Breast epithelium (tissue), 3 donors: Measurements from ENCODE around the gene VPS13D.

ENCODE experiments used
- CTCF ChIP-seq, 3 donors: fragments of 450-650 bp; IDR thresholded peaks; one replicate each; pipeline ENCODE4 v1.5.1; 2016 to 2017; ENCODE audit warnings: antibody characterized with exemption in 3 of 3, mild to moderate bottlenecking in 3 of 3, moderate library complexity in 3 of 3
- POLR2A ChIP-seq: fragments of 450-650 bp; IDR thresholded peaks from one replicate; pipeline ENCODE4 v1.6.1; 2016; ENCODE audit warnings: antibody characterized with exemption, mild to moderate bottlenecking, moderate library complexity
- POLR2AphosphoS5 ChIP-seq, 3 donors: sonication (generic); formaldehyde crosslinking; IDR thresholded peaks; one replicate each; pipeline ENCODE4 v1.6.1; 2017; ENCODE audit warnings: antibody characterized with exemption in 3 of 3

- no peak for TF ChIP-seq POLR2A
- no peak for TF ChIP-seq CTCF (IDR thresholded peaks at IDR 0.05)
- TF ChIP-seq POLR2AphosphoS5 (IDR thresholded peaks at IDR 0.05) = no peak
Observed at GRCh38 chr1:12271033-12271432, 41.2 kb downstream of the VPS13D start.
